ENCODE measurements around the gene B3GNT5.

DNA sequence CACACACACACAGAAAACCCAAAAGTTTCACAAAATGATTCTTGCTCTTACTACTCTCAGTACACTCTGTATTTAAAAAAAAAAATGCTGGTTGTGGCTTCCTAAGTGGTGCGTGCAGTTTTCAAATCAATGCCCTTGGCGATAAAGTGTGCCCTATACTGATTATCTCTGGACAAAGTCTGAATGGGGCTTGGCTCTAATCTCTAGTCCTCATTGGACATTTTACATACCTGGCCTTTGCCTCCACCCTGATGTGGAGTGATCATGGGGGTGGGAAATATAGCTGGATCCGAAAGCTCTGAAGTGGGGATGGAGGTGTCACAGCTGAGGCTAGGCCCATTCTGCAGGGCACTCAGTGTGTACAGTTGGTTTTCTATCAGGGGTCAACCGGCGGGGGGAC, 14.1 kb downstream of the B3GNT5 start:
- TF ChIP-seq POLR2AphosphoS5 (IDR thresholded peaks at IDR 0.05; ENCODE audit: borderline replicate concordance, low read depth, low read length) (no peak), EZH2 (IDR thresholded peaks at IDR 0.05) (no peak)

Measured in SK-N-MC (cell line).